CD1c-positive myeloid dendritic cell (primary cell): Measurements from ENCODE around the gene SNHG17.

Experiments used
- DNase-seq: peaks from one replicate; pipeline ENCODE4 v3.0.0-alpha.2; 2016; ENCODE audit errors: extremely low spot score

The SNHG17 gene

GRCh38 chr20:38373898-38374297 lies 61.2 kb downstream of the SNHG17 start:
- DNase-seq, result no peak

GRCh38 chr20:38373231-38373867 lies 61.8 kb downstream of the SNHG17 start:
- DNase-seq, result no peak

GRCh38 chr20:38372806-38373205 lies 62.3 kb downstream of the SNHG17 start:
- DNase-seq, result no peak
